HUES6 (cell line): ENCODE measurements around the gene RNF112.

Experiments used
- H3K27ac ChIP-seq: 2 replicates; pipeline ENCODE4 v1.7.0; 2013; ENCODE audit warnings: low read depth, mild to moderate bottlenecking, low read length, inconsistent platforms
- H3K27me3 ChIP-seq: 2 replicates; pipeline ENCODE4 v1.6.1; 2013; ENCODE audit warnings: low read length; ENCODE audit not compliant: control insufficient read depth, insufficient read depth
- H3K36me3 ChIP-seq: 2 replicates; pipeline ENCODE4 v1.6.1; 2013; ENCODE audit warnings: low read length; ENCODE audit not compliant: control insufficient read depth, insufficient read depth
- H3K4me1 ChIP-seq: 2 replicates; pipeline ENCODE4 v1.6.1; 2013; ENCODE audit warnings: low read length; ENCODE audit not compliant: control insufficient read depth, insufficient read depth
- H3K4me3 ChIP-seq: 2 replicates; pipeline ENCODE4 v1.5.1; 2013; ENCODE audit warnings: low read depth, low read length
- H3K9ac ChIP-seq: one replicate; pipeline ENCODE4 v1.6.1; 2013; ENCODE audit warnings: mild to moderate bottlenecking, low read length
- H3K9me3 ChIP-seq: 2 replicates; pipeline ENCODE4 v1.6.1; 2013; ENCODE audit warnings: low read depth, low read length; ENCODE audit not compliant: control insufficient read depth, insufficient read depth

Gene RNF112

DNA sequence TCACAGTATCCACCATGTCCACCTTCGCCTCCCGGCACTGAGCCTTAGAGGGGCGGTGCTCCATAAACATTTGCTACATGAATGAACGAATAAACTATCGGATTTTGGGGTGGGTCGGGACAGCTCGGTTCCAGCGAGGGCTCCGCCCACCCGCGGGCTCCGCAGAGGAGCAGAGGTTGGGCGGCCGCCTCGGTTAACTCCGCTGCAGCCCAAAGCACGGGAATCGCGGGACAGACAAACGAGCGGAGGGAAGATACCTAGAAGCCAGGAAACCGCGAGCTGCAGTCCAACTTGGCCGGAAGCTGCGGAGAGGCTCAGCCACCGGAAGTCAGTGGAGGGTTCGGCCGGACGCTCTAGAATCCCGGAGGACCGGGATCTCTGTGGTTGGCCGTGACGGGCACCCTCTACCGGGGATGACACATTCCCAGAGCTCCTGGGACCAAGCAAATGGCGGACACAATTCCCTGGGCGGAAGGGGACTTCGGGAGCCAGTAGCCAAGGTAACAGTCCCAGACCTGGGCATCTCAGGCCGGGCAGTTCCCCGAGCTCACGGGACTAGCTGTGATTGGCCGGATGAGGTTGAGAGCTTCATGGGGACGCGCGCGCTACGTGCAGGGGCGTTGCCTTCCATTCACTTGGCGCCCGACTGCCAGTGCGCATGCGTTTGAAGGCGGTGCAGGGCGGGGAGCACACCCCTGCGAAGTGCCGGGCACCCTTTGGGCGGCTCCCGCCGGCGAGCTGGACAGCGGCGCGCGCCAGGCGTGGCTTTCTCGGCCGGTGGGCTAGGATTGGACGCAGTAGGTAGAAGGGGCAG lies 33.2 kb upstream of the RNF112 start:
- Histone ChIP-seq H3K9me3 (no peaks in the 10 kb centered on the region), H3K4me3 (peak overlapping the region; percentile 70), H3K27ac (peak overlapping the region; percentile 35), H3K4me1 (peaks cover 12% of the 10 kb centered on the region), H3K9ac (peak overlapping the region; percentile 87), H3K36me3 (peaks cover 32% of the 10 kb centered on the region), H3K27me3 (no peaks in the 10 kb centered on the region)

DNA sequence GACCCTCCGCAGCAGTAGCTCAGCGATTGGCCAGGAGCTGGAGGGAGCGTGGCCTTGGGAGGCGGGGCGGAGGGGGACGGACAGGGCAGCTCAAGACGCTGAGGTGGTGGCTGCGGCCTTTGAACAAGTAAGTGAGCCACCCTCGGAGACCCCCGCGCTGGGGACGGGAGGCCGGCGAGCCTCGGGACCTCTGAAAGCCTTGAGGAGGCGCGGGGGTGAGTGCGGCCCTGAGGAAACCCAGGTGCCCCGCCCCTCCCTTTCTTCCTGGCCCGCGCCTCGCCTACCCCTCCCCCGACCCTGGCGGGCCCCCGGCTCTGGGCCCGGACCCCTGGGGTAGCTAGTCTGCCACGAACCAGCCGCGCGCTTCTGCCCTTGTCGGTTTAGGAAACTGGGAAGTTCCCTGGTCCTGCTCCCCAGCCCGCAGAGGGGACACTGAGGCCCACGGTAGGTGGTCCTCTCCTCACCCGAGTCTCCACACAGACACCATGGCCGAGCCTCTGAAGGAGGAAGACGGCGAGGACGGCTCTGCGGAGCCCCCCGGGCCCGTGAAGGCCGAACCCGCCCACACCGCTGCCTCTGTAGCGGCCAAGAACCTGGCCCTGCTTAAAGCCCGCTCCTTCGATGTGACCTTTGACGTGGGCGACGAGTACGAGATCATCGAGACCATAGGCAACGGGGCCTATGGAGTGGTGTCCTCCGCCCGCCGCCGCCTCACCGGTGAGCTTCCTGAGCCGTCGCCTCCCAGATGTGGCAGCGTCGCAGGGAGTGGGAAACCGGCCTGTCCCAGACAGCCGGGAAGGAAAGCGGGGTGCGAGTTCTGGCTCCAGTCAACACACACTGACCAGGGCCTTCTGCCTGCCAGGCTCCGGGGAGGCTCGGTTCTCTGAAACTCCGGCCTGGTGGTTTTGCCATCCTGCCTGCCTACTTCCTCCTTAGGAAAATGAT lies 32.3 kb upstream of the RNF112 start, which contains the start of gene MAPK7:
TSS of gene MAPK7 (plus strand) at position 83 of the 945 bp plus-strand sequence. CDS start at position 486, 403 bp downstream.
- Histone ChIP-seq H3K4me3 (peak within 1 kb of the TSS; percentile 70), H3K4me1 (peaks cover 10% of the 10 kb centered on the region; the same call in 1 of the 2 replicates), H3K27me3 (no peaks in the 10 kb centered on the region), H3K9me3 (no peaks in the 10 kb centered on the region), H3K27ac (peak within 1 kb of the TSS; percentile 85), H3K9ac (peak within 1 kb of the TSS; percentile 92), H3K36me3 (peaks cover 41% of the 10 kb centered on the region)

DNA sequence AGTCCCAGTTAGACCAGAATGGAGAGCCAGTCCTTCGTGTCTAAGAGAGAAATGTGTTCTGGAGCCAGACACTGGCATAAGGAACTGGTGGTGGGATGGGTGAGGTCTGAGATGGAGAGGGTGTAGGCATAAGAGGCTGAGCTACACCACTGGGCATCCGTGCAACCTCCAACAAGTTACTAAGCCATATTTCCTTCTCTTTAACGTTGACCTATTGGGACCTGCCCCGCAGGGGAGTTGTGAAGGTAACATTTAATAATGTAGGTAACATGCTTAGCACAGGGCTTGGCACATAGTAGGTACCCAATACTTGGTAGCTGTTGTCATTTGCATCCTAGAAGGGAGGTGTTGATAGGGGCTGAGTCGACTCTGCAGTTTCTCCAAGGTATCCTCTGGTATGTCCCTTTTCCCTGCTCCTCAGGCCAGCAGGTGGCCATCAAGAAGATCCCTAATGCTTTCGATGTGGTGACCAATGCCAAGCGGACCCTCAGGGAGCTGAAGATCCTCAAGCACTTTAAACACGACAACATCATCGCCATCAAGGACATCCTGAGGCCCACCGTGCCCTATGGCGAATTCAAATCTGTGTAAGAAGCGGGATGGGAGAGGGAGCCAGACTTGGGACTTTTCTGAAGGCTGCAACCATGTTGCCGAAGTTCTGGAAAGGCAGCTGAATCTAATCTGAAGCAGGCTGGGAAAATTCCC lies 31.5 kb upstream of the RNF112 start:
- H3K27ac ChIP-seq = no peak overlapping the region
- H3K9me3 ChIP-seq = no peaks in the 10 kb centered on the region
- H3K4me1 ChIP-seq = peaks cover 13% of the 10 kb centered on the region; the same call in 1 of the 2 replicates
- peak overlapping the region; percentile 70 for H3K4me3 ChIP-seq
- no peaks in the 10 kb centered on the region for H3K27me3 ChIP-seq
- peaks cover 49% of the 10 kb centered on the region for H3K36me3 ChIP-seq
- H3K9ac ChIP-seq = peak overlapping the region; percentile 92

DNA sequence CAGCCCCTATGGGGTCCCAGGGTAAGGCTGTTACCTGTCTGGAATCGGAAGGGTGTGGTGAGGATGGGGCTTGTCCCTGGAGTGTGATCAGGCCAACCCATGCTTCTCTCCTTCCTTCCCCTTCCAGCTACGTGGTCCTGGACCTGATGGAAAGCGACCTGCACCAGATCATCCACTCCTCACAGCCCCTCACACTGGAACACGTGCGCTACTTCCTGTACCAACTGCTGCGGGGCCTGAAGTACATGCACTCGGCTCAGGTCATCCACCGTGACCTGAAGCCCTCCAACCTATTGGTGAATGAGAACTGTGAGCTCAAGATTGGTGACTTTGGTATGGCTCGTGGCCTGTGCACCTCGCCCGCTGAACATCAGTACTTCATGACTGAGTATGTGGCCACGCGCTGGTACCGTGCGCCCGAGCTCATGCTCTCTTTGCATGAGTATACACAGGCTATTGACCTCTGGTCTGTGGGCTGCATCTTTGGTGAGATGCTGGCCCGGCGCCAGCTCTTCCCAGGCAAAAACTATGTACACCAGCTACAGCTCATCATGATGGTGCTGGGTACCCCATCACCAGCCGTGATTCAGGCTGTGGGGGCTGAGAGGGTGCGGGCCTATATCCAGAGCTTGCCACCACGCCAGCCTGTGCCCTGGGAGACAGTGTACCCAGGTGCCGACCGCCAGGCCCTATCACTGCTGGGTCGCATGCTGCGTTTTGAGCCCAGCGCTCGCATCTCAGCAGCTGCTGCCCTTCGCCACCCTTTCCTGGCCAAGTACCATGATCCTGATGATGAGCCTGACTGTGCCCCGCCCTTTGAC lies 30.3 kb upstream of the RNF112 start:
- Histone ChIP-seq H3K36me3 (peaks cover 61% of the 10 kb centered on the region), H3K9ac (no peak overlapping the region), H3K9me3 (no peaks in the 10 kb centered on the region), H3K27ac (no peak overlapping the region), H3K4me3 (no peak overlapping the region), H3K4me1 (peaks cover 18% of the 10 kb centered on the region; the same call in 1 of the 2 replicates), H3K27me3 (no peaks in the 10 kb centered on the region)

DNA sequence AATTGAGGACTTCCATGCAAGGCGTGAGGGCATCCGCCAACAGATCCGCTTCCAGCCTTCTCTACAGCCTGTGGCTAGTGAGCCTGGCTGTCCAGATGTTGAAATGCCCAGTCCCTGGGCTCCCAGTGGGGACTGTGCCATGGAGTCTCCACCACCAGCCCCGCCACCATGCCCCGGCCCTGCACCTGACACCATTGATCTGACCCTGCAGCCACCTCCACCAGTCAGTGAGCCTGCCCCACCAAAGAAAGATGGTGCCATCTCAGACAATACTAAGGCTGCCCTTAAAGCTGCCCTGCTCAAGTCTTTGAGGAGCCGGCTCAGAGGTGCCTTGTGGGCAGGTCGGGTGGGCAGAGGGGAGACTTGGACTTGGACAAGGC lies 29.7 kb upstream of the RNF112 start:
- H3K36me3 ChIP-seq = peaks cover 64% of the 10 kb centered on the region
- H3K4me1 ChIP-seq = peaks cover 23% of the 10 kb centered on the region
- H3K27me3 ChIP-seq = no peaks in the 10 kb centered on the region
- no peak overlapping the region for H3K9ac ChIP-seq
- no peak overlapping the region for H3K4me3 ChIP-seq
- no peak overlapping the region for H3K27ac ChIP-seq
- H3K9me3 ChIP-seq = no peaks in the 10 kb centered on the region

DNA sequence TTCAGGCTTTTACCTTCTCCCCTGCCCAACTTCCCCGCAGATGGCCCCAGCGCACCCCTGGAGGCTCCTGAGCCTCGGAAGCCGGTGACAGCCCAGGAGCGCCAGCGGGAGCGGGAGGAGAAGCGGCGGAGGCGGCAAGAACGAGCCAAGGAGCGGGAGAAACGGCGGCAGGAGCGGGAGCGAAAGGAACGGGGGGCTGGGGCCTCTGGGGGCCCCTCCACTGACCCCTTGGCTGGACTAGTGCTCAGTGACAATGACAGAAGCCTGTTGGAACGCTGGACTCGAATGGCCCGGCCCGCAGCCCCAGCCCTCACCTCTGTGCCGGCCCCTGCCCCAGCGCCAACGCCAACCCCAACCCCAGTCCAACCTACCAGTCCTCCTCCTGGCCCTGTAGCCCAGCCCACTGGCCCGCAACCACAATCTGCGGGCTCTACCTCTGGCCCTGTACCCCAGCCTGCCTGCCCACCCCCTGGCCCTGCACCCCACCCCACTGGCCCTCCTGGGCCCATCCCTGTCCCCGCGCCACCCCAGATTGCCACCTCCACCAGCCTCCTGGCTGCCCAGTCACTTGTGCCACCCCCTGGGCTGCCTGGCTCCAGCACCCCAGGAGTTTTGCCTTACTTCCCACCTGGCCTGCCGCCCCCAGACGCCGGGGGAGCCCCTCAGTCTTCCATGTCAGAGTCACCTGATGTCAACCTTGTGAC lies 29.1 kb upstream of the RNF112 start:
- Histone ChIP-seq H3K36me3 (peaks cover 64% of the 10 kb centered on the region), H3K27me3 (no peaks in the 10 kb centered on the region), H3K9ac (no peak overlapping the region), H3K9me3 (no peaks in the 10 kb centered on the region), H3K4me1 (peaks cover 28% of the 10 kb centered on the region), H3K4me3 (no peak overlapping the region), H3K27ac (no peak overlapping the region)

DNA sequence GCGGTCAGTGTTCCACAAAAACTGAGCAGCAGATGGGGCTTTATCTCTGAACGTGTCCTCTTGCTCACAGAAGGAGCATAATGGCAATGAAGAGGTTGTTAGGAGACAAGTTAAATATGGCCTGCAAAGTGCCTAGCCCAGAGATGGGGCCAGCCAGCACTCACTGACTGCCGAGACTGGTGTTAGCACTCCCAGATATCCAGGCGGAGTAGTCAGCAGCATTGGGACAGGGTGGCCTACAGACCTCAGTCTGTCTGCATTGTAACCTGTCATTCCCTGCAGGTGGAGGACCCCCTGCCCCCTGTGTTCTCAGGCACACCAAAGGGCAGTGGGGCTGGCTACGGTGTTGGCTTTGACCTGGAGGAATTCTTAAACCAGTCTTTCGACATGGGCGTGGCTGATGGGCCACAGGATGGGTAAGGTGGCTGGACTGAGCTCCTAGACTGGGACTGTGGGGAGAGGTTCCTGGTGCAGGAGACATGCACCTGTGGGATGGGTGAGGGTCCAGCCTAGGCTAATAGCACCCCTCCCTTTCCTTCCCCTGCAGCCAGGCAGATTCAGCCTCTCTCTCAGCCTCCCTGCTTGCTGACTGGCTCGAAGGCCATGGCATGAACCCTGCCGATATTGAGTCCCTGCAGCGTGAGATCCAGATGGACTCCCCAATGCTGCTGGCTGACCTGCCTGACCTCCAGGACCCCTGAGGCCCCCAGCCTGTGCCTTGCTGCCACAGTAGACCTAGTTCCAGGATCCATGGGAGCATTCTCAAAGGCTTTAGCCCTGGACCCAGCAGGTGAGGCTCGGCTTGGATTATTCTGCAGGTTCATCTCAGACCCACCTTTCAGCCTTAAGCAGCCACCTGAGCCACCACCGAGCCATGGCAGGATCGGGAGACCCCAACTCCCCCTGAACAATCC lies 28.2 kb upstream of the RNF112 start:
- Histone ChIP-seq H3K27me3 (no peaks in the 10 kb centered on the region), H3K9ac (no peak overlapping the region), H3K4me1 (peaks cover 33% of the 10 kb centered on the region), H3K9me3 (no peaks in the 10 kb centered on the region), H3K27ac (no peak overlapping the region), H3K4me3 (no peak overlapping the region), H3K36me3 (peaks cover 64% of the 10 kb centered on the region)

DNA sequence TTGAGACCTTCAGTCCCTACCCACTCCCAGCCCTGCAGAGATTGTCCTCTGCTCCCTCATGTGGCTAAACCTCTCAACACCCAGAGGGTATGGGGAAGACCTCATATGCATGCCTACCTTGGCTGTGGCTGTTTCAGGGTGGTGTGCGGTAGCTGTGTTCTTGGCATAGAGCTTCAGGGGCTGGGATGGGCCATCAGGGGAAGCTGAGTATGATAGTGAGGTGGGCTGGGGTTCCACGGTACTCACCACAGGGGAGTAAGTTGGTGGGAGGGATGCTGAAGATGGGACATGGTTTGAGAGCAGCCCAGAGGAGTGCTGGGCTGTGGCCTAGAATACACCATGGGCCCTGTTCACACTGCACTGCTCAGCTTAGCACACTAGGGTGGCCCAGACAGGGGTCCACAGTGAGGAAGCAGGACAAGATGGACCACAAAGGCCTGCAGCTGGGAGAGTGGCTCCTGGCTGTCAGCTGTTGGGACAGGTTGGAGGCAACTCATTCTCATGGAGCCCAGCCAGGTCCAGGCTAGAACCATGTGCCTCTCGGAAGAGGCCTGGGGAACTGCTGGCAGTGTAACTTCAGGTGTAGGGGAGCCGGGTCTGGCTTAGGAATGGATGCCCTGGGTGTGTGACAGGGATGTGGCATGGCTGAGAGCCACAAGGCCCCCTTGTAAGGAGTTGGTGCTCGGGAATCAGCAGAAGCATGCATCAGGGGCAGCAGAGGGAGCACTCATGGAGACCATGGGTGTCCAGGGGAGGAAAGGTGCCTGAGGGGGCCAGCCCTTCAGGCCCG lies 27.2 kb upstream of the RNF112 start:
- H3K4me3 ChIP-seq = no peak overlapping the region
- H3K9ac ChIP-seq = no peak overlapping the region
- H3K36me3 ChIP-seq = peaks cover 64% of the 10 kb centered on the region
- H3K27me3 ChIP-seq = no peaks in the 10 kb centered on the region
- H3K27ac ChIP-seq = no peak overlapping the region
- no peaks in the 10 kb centered on the region for H3K9me3 ChIP-seq
- H3K4me1 ChIP-seq = peaks cover 37% of the 10 kb centered on the region
